ENCODE data around the gene PTPN6.

The PTPN6 gene

GRCh38 chr12:6967651-6968100 is 16.5 kb downstream of the PTPN6 start:
- no peak for DNase-seq

DNA sequence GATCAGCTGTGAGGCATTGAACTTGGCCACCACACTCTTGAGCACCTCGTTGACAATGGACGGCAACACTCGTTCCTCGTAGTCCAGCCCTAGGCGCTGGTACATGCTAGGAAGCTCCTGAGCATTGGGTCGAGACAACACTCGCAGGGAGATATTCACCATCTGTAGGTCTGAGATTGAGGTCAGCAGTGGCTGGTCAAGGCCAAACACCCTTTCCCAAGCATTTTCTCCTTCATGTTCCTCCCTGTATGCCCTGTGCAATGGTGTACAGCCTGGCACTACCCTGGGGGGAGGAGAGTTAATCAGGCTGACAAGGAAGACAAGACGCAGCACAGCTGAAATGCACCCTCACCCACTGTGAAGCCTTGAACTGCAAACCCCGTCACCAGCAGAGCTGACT is 17.3 kb downstream of the PTPN6 start:
- DNase-seq, result no peak

DNA sequence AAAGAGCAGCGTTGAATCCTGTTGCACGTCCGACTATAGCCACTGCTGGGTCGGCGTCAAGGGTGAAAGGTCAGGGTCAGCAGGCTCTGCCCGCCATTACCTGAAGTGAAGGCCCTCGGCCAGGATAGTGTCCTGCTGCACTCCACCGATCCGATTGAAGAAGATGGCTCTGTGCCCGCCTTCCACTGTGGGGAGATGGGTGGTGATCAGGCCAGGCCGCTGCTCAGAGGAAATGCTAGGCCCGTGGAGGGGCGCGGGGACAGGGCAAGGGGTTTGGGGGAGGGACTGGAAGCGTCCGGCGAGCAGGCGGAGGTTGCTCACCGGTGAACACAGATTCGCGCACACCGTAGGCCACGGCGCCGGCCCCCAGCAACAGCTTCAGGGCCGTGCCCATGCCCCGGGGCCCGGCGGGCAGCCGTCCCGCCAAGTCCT is 19.0 kb downstream of the PTPN6 start:
- DNase-seq, result no peak

DNA sequence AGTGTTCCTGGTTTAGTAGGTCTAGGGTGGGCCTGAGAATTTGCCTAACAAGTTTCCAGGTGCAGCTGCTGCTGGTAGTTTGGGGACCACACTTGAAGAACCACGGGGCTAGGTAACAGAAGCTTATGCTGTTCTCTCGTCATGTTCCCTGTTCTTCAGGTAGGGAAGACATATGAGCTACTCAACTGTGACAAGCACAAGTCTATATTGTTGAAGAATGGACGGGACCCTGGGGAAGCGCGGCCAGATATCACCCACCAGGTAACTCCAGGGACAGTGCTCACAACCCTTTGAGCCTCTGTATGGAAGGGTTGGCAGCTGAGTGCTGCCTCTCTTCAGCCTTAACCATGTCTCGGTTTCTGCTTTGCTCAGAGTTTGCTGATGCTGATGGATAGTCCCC is 23.0 kb downstream of the PTPN6 start:
- no peak for DNase-seq

- no peak for DNase-seq
Measured at GRCh38 chr12:6975297-6976032, 24.3 kb downstream of the PTPN6 start.

- no peak for DNase-seq
Measured at GRCh38 chr12:6977653-6978052, 26.5 kb downstream of the PTPN6 start.

GRCh38 chr12:6978188-6978587 is 27.0 kb downstream of the PTPN6 start:
- DNase-seq, result no peak

- DNase-seq, result no peak
Measured at GRCh38 chr12:6978611-6979011, 27.5 kb downstream of the PTPN6 start.

GRCh38 chr12:6979021-6979420 is 27.9 kb downstream of the PTPN6 start:
- DNase-seq, result no peak

DNA sequence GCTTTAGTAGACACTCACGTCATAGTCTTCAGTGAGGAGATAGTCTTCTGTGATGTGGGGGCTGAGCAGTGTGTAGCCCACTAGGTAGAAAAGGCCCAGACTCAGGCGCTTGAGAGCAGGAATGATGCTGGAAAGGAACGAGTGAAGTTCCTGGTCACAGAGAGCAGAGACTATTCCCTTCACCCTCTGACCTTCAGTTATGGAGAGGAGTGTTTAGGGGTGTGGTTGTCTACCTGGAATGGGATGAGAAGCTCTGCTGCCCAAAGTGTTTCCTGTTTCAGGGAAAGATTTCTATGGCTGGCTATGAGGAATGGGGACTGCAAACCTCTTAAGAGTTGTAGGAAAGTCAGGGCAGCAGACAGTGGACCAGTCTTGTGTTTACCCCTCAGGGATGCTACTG is 28.3 kb downstream of the PTPN6 start:
- no peak for DNase-seq

- DNase-seq, result no peak
Measured at GRCh38 chr12:6980075-6980474, 28.9 kb downstream of the PTPN6 start.

GRCh38 chr12:6980740-6981139 is 29.6 kb downstream of the PTPN6 start:
- DNase-seq, result no peak

- no peak for DNase-seq
Measured at GRCh38 chr12:6981152-6982052, 30.2 kb downstream of the PTPN6 start.

GRCh38 chr12:6982532-6982931 is 31.4 kb downstream of the PTPN6 start:
- DNase-seq, result no peak

- no peak for DNase-seq
Measured at GRCh38 chr12:6987956-6988553, 36.9 kb downstream of the PTPN6 start.

DNA sequence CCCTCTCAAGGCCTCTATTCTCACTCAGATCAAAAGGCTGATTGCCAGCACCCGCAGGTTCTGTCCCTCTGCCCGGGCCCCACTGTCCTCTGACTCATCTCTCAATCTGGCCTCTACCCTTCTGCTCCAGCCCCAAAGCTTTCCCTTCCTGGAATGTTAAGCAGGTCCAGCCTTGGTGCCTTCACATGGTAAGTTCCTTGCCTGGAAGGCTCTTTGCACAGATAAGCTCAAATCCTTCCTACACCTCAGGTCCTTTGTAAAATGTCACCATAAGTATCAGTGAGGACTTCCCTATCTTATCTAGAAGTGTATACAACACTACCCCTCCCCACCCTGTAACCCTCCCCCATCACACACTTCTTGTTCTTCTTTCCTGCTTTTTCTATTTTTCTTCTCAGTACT is 44.9 kb downstream of the PTPN6 start:
- no peak for DNase-seq

DNA sequence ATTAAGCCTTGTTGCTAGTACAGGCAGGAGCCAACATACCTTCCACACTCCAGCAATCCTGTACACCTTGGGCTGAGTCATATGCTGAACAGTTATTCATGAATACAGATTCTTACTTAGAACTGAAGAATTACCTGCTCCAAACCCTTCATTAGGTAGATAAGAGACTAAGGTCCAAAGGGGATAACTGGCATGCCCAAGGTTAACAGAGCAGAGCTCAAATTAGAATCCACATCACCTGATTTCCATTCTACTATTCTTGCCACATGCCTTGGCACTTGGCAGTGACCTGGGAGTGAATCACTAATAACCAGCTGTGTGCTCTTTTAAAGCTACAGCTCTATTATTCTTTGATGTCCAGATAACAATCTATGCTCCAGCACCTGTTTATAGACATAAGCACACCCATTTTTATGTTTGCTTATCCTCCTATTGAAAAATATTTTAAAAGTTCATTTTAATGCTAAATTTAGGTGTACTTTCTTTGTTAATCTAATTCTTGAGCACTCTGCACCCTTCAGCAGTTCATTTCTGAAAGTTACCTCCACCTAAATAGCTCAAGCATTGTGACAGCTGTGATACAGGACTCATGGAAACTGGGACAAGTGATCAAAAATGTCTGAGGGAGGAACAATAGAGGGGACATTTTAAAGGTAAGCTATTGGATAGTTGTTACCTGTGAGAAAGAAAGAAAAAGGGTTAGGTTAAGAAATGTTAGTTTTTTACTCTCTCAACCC is 47.7 kb downstream of the PTPN6 start:
- no peak for DNase-seq

- no peak for DNase-seq
Measured at GRCh38 chr12:7001921-7002591, 50.9 kb downstream of the PTPN6 start.

DNA sequence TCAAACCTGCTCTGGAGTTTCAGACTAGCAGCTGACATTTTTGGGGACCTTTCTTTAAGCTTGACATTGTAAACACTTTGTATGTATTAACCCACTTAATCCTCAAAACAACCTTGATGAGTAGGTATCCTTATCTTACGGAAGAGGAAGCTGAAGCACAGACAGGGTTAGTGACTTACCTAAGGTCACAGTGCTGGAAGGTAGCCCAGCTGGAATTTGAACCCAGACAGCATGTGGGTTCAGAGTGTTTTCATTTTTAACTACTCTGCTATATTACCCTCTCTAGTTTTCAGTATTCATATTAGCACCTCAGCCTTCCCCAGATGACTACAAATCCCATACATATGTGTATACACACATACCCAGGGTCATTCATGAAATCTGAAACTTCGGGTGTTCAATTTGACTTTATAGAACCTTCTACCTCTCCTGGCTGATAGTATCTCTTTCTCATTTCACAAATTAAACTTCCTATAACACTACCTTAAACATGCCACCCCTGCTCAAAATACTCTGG is 53.2 kb downstream of the PTPN6 start:
- DNase-seq, result no peak

DNA sequence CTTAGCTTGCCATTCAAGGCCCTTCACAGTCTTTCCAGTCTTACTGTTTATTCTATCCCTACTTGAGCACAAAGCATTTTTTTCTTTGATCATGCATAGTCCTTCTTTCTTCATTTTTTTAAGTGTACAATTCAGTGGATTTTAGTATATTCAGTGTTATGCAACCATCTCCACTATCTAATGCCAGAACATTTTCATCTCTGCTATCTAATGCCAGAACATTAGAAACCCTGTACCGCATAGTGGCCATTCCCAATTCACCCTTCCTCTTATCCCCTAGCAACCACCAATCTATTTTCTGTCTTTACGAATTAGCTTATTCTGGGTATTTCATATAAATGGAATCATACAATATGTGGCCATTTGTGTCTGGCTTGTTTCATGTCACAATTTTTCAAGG is 53.7 kb downstream of the PTPN6 start:
- DNase-seq, result no peak

- DNase-seq, result no peak
Measured at GRCh38 chr12:7005311-7005710, 54.2 kb downstream of the PTPN6 start.

DNA sequence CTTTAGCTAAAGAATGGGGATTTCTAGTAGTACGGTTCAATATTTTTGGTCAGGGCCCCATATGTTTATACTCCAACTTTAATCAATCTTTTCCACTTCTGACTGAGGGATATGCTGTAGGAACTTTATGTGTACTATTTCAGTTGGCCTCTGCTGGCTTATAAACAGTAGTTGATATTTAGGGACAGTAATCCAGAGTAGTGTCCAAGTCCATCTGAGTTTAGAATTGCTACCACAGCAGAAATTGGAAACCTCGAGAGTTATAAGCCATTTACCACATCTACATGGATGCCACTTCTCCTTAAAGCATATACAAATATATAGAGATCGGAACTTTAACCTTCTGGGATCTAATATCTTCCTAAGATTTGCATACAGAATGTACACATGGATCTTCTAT is 55.5 kb downstream of the PTPN6 start:
- DNase-seq, result no peak

Data from right kidney (tissue), 1 donor.